Hair follicular keratinocyte (primary cell): Measurements from ENCODE around the gene SPNS2. TPM values are rescaled to one million over a fixed set of nuclear protein-coding genes. Genes with fewer than 3 reads are reported as not detected.

Experiments
- total RNA-seq: library from RNA; depleted of rRNA; stranded (reverse); fragments of >200 nt; gene quantifications from 2 replicates; pipeline ENCODE4 v1.2.3, GENCODE V29; 2015

SPNS2 gene
- total RNA-seq = 0.08 TPM in 1 of 2 replicates, not detected in the other

GRCh38 chr17:4498461-4499397, at the start of gene SPNS2:
Gene SPNS2, plus strand, starts transcription at chr17:4498881. Its CDS starts 167 bp downstream, at chr17:4499048.

GRCh38 chr17:4554997-4555799, 56.5 kb downstream of the SPNS2 start, which contains the start of gene MYBBP1A:
Gene MYBBP1A, minus strand, starts transcription at chr17:4555384. Its CDS starts 60 bp downstream, at chr17:4555324.

GRCh38 chr17:4560421-4560820, 61.7 kb downstream of the SPNS2 start, which contains the start of gene GGT6:
Gene GGT6, minus strand, starts transcription at chr17:4560577. Its CDS starts 56 bp downstream, at chr17:4560521.

GRCh38 chr17:4584101-4584916, 85.6 kb downstream of the SPNS2 start, which contains the start of gene SMTNL2:
Gene SMTNL2, plus strand, starts transcription at chr17:4584529. Its CDS starts 77 bp downstream, at chr17:4584606.

Other genes with a start within 250 kb of the SPNS2 start
- gene ANKFY1, start 234.9 kb upstream of the SPNS2 start, total RNA-seq = 9.5 and 10.5 TPM in 2 replicates
- gene UBE2G1, start 132.2 kb upstream of the SPNS2 start, total RNA-seq = 53.8 and 58.3 TPM in 2 replicates
- gene SPNS3, start 64.9 kb upstream of the SPNS2 start, total RNA-seq = 0.04 and 0.23 TPM in 2 replicates
- 70.3 and 99.9 TPM in 2 replicates for gene MYBBP1A, start 56.5 kb downstream of the SPNS2 start, total RNA-seq
- 0.08 TPM in 2 replicates for gene GGT6, start 61.7 kb downstream of the SPNS2 start, total RNA-seq
- gene SMTNL2, start 85.6 kb downstream of the SPNS2 start, total RNA-seq = not detected in 2 replicates
- gene ALOX15, start 142.8 kb downstream of the SPNS2 start, total RNA-seq = not detected in 2 replicates
- gene PELP1, start 205.3 kb downstream of the SPNS2 start, total RNA-seq = 21.2 and 40.7 TPM in 2 replicates
- gene ARRB2, start 211.8 kb downstream of the SPNS2 start, total RNA-seq = 10.9 and 13.2 TPM in 2 replicates
- 26.4 and 40.1 TPM in 2 replicates for gene MED11, start 232.5 kb downstream of the SPNS2 start, total RNA-seq
- 0.08 and 0.11 TPM in 2 replicates for gene ZMYND15, start 241.0 kb downstream of the SPNS2 start, total RNA-seq
- 1.9 and 14.8 TPM in 2 replicates for gene CXCL16, start 241.0 kb downstream of the SPNS2 start, total RNA-seq